WTC11 (cell line): Measurements from ENCODE around the gene PURB.

Experiments used
- IRF2 ChIP-seq: sonication (generic); formaldehyde crosslinking; IDR thresholded peaks from 2 replicates; pipeline ENCODE4 v1.8.0; 2022; ENCODE audit warnings: low read depth, missing genetic modification reagents, borderline replicate concordance
- TF ChIP-seq, protein P1 (sequence below): fragments of 200-600 bp; IDR thresholded peaks from 2 replicates; pipeline ENCODE4 v1.8.0; 2022; ENCODE audit warnings: antibody characterized with exemption
- TF ChIP-seq, protein P2 (sequence below): sonication (generic); formaldehyde crosslinking; IDR thresholded peaks from 2 replicates; pipeline ENCODE4 v1.8.1; 2023; ENCODE audit warnings: mild to moderate bottlenecking, missing genetic modification reagents
- TF ChIP-seq, protein P3 (sequence below): fragments of 250-450 bp; sonication (Bioruptor Pico); IDR thresholded peaks from 2 replicates; pipeline ENCODE4 v1.9.0; 2021; ENCODE audit warnings: mild to moderate bottlenecking, borderline replicate concordance
- TF ChIP-seq, protein P4 (sequence below): sonication (generic); formaldehyde crosslinking; IDR thresholded peaks from 2 replicates; pipeline ENCODE4 v1.8.1; 2023; ENCODE audit warnings: mild to moderate bottlenecking, missing genetic modification reagents, moderate library complexity

DNA sequence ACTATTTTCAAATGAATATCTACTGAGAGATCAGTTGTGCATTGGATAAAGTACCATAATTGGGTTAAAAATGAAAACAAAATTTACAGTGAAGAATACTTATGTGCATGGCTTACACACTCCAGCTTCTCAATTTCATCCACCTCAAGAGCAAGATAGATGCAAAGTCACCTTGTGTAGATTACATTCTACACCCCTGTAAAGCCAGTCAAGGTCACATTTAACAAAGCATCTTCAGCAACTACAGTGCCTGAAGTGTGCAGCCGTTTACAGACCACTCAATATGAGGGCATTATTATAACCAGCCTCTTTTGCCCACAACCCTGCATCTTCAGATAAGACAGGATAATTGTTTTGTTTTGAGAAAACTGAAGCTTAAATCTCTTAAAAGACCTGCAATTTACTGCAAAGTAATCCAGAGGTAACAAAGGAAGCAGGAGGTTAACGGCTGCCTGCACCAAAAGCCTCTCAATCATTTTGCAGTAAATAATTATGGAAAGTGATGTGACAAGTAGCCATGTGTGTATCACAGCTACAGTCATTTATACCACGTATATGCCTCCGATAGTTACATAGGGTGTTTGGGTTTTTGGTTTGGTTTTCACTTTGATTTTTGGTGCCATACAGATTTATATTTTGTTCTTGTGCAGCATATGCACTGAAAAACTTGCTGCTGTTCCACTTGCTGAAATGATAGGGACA, 4.9 kb downstream of the PURB start:
- TF ChIP-seq, protein P1, sequence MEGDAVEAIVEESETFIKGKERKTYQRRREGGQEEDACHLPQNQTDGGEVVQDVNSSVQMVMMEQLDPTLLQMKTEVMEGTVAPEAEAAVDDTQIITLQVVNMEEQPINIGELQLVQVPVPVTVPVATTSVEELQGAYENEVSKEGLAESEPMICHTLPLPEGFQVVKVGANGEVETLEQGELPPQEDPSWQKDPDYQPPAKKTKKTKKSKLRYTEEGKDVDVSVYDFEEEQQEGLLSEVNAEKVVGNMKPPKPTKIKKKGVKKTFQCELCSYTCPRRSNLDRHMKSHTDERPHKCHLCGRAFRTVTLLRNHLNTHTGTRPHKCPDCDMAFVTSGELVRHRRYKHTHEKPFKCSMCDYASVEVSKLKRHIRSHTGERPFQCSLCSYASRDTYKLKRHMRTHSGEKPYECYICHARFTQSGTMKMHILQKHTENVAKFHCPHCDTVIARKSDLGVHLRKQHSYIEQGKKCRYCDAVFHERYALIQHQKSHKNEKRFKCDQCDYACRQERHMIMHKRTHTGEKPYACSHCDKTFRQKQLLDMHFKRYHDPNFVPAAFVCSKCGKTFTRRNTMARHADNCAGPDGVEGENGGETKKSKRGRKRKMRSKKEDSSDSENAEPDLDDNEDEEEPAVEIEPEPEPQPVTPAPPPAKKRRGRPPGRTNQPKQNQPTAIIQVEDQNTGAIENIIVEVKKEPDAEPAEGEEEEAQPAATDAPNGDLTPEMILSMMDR, result no peak
- TF ChIP-seq, protein P2, sequence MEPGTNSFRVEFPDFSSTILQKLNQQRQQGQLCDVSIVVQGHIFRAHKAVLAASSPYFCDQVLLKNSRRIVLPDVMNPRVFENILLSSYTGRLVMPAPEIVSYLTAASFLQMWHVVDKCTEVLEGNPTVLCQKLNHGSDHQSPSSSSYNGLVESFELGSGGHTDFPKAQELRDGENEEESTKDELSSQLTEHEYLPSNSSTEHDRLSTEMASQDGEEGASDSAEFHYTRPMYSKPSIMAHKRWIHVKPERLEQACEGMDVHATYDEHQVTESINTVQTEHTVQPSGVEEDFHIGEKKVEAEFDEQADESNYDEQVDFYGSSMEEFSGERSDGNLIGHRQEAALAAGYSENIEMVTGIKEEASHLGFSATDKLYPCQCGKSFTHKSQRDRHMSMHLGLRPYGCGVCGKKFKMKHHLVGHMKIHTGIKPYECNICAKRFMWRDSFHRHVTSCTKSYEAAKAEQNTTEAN, result no peak
- TF ChIP-seq, protein P3, sequence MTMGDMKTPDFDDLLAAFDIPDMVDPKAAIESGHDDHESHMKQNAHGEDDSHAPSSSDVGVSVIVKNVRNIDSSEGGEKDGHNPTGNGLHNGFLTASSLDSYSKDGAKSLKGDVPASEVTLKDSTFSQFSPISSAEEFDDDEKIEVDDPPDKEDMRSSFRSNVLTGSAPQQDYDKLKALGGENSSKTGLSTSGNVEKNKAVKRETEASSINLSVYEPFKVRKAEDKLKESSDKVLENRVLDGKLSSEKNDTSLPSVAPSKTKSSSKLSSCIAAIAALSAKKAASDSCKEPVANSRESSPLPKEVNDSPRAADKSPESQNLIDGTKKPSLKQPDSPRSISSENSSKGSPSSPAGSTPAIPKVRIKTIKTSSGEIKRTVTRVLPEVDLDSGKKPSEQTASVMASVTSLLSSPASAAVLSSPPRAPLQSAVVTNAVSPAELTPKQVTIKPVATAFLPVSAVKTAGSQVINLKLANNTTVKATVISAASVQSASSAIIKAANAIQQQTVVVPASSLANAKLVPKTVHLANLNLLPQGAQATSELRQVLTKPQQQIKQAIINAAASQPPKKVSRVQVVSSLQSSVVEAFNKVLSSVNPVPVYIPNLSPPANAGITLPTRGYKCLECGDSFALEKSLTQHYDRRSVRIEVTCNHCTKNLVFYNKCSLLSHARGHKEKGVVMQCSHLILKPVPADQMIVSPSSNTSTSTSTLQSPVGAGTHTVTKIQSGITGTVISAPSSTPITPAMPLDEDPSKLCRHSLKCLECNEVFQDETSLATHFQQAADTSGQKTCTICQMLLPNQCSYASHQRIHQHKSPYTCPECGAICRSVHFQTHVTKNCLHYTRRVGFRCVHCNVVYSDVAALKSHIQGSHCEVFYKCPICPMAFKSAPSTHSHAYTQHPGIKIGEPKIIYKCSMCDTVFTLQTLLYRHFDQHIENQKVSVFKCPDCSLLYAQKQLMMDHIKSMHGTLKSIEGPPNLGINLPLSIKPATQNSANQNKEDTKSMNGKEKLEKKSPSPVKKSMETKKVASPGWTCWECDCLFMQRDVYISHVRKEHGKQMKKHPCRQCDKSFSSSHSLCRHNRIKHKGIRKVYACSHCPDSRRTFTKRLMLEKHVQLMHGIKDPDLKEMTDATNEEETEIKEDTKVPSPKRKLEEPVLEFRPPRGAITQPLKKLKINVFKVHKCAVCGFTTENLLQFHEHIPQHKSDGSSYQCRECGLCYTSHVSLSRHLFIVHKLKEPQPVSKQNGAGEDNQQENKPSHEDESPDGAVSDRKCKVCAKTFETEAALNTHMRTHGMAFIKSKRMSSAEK (CRISPR knock-in tag), result no peak
- TF ChIP-seq, protein P4, sequence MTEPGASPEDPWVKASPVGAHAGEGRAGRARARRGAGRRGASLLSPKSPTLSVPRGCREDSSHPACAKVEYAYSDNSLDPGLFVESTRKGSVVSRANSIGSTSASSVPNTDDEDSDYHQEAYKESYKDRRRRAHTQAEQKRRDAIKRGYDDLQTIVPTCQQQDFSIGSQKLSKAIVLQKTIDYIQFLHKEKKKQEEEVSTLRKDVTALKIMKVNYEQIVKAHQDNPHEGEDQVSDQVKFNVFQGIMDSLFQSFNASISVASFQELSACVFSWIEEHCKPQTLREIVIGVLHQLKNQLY (CRISPR knock-in tag), result no peak
- TF ChIP-seq IRF2 (CRISPR knock-in tag), result no peak
